Hematopoietic multipotent progenitor cell treated with erythropoietin and hydrocortisone succinate and interleukin-3 and kit ligand, for 17 days (in vitro differentiated cells): ENCODE measurements around the gene WDPCP.
A peak's percentile ranks its signal among the peaks of the same experiment; 100 is the strongest.
"Not testable (repeated sequence)": the region's sequence is repeated elsewhere in the genome, so short reads cannot be mapped to it uniquely, and the experiment has no call there.

Experiments
- DNase-seq: peaks from one replicate; pipeline ENCODE4 v3.0.0-alpha.2; 2015; ENCODE audit warnings: low spot score

The WDPCP gene

GRCh38 chr2:63446658-63447057 lies 141.6 kb downstream of the WDPCP start:
- DNase-seq: no peak

GRCh38 chr2:63444565-63445288 lies 143.6 kb downstream of the WDPCP start:
- DNase-seq: no peak

GRCh38 chr2:63440612-63441011 lies 147.7 kb downstream of the WDPCP start:
- DNase-seq: no peak

- DNase-seq: no peak
These were observed 150.1 kb downstream of the WDPCP start for GRCh38 chr2:63438181-63438580.

GRCh38 chr2:63436488-63436887 lies 151.8 kb downstream of the WDPCP start:
- no peak for DNase-seq

GRCh38 chr2:63435070-63435469 lies 153.2 kb downstream of the WDPCP start:
- DNase-seq: no peak

- DNase-seq: no peak
These were observed 154.0 kb downstream of the WDPCP start for GRCh38 chr2:63434024-63435001.

GRCh38 chr2:63432373-63432772 lies 155.9 kb downstream of the WDPCP start:
- DNase-seq: no peak

- no peak for DNase-seq
These were observed 162.7 kb downstream of the WDPCP start for GRCh38 chr2:63425606-63426005.

- DNase-seq: no peak
These were observed 163.2 kb downstream of the WDPCP start for GRCh38 chr2:63425079-63425416.

- DNase-seq: peak; percentile 40
These were observed 163.8 kb downstream of the WDPCP start for GRCh38 chr2:63424329-63425078.

GRCh38 chr2:63422556-63422955 lies 165.7 kb downstream of the WDPCP start:
- DNase-seq: no peak

- no peak for DNase-seq
These were observed 179.7 kb downstream of the WDPCP start for GRCh38 chr2:63408530-63408929.

- DNase-seq: no peak
These were observed 181.6 kb downstream of the WDPCP start for GRCh38 chr2:63406641-63407040.

- no peak for DNase-seq
These were observed 184.5 kb downstream of the WDPCP start for GRCh38 chr2:63403820-63404219.

GRCh38 chr2:63402889-63403288 lies 185.4 kb downstream of the WDPCP start:
- DNase-seq: not testable (repeated sequence)

GRCh38 chr2:63399156-63399555 lies 189.1 kb downstream of the WDPCP start:
- no peak for DNase-seq

GRCh38 chr2:63379451-63379850 lies 208.8 kb downstream of the WDPCP start:
- no peak for DNase-seq

- no peak for DNase-seq
These were observed 209.7 kb downstream of the WDPCP start for GRCh38 chr2:63378589-63378988.

GRCh38 chr2:63374341-63374740 lies 213.9 kb downstream of the WDPCP start:
- no peak for DNase-seq

- DNase-seq: no peak
These were observed 215.7 kb downstream of the WDPCP start for GRCh38 chr2:63372549-63372948.

- DNase-seq: no peak
These were observed 219.1 kb downstream of the WDPCP start for GRCh38 chr2:63369146-63369545.

- DNase-seq: no peak
These were observed 223.4 kb downstream of the WDPCP start for GRCh38 chr2:63364866-63365265.
